Testis (tissue), 2 donors: ENCODE results near the gene ZNF597.

ENCODE experiments used
- POLR2A ChIP-seq: fragments of 450-650 bp; IDR thresholded peaks from one replicate; pipeline ENCODE4 v1.6.1; 2017; ENCODE audit warnings: antibody characterized with exemption, mild to moderate bottlenecking, moderate library complexity
- TF ChIP-seq, protein P1 (sequence below), 3 experiments: fragments of 450-650 bp in 2 of 3; fragments of 200-600 bp in 1 of 3; sonication (generic) in 1 of 3; IDR thresholded peaks; one replicate each; pipeline ENCODE4 v1.5.1; 2016 to 2019; ENCODE audit warnings: antibody characterized with exemption in 3 of 3, mild to moderate bottlenecking in 2 of 3, moderate library complexity in 1 of 3

DNA sequence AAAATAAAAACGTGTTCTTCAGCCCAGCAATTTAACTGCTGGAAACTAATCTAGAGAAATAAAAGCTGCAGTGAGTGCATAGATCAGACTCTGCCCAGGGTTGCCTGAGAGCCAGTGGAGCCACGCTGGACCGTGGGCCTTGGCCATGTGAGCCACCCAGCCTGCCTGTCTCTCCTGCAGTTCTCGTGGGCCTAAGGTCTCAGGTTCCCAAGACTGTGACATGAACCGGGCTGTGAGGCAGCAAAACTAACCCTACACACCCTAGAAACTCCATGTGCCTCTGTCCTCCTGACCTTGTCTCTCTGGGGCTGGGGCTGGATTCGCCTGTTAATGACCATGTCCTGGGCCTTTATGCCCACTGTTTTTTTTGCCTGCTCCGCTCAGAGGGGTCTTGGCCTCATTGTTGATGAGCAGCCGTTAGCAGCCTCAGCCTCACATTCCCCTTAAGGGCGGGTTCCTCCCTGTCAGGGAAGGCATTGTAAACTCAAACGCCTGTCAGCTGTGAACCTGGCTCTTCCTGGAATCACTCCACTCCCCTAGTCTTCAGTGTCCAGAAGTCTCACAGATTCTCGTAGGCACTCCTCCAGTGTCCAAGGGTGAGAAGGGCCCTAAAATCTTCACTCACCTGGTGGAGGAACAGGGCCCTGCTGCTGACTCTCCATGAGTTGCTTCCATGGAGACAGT is 35.1 kb upstream of the ZNF597 start:
- TF ChIP-seq POLR2A, result no peak
- TF ChIP-seq, protein P1, sequence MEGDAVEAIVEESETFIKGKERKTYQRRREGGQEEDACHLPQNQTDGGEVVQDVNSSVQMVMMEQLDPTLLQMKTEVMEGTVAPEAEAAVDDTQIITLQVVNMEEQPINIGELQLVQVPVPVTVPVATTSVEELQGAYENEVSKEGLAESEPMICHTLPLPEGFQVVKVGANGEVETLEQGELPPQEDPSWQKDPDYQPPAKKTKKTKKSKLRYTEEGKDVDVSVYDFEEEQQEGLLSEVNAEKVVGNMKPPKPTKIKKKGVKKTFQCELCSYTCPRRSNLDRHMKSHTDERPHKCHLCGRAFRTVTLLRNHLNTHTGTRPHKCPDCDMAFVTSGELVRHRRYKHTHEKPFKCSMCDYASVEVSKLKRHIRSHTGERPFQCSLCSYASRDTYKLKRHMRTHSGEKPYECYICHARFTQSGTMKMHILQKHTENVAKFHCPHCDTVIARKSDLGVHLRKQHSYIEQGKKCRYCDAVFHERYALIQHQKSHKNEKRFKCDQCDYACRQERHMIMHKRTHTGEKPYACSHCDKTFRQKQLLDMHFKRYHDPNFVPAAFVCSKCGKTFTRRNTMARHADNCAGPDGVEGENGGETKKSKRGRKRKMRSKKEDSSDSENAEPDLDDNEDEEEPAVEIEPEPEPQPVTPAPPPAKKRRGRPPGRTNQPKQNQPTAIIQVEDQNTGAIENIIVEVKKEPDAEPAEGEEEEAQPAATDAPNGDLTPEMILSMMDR (IDR thresholded peaks at IDR 0.05), result no peak
